HepG2 (cell line): ENCODE measurements around the gene TLE2. TPM values are rescaled to one million over a fixed set of nuclear protein-coding genes. Genes with fewer than 3 reads are reported as not detected.

ENCODE experiments used
- ARNT2 ChIP-seq: sonication (generic); formaldehyde crosslinking; IDR thresholded peaks from 2 replicates; pipeline ENCODE4 v1.8.0; 2022; ENCODE audit warnings: mild to moderate bottlenecking, low read depth, missing genetic modification reagents, moderate library complexity
- CEBPG ChIP-seq: IDR thresholded peaks from 2 replicates; pipeline ENCODE4 v1.6.1; 2016
- CERS6 ChIP-seq: sonication (generic); formaldehyde crosslinking; IDR thresholded peaks from 2 replicates; pipeline ENCODE4 v1.5.0; 2020; ENCODE audit warnings: missing genetic modification reagents
- HNF1B ChIP-seq: sonication (generic); formaldehyde crosslinking; IDR thresholded peaks from 2 replicates; pipeline ENCODE4 v1.5.1; 2020; ENCODE audit warnings: mild to moderate bottlenecking, moderate library complexity, missing genetic modification reagents
- KDM5A ChIP-seq: fragments of 200-600 bp; sonication (generic); IDR thresholded peaks from 2 replicates; pipeline ENCODE4 v1.7.0; 2018; ENCODE audit warnings: antibody characterized with exemption, mild to moderate bottlenecking, low read length, borderline replicate concordance
- ZFP62 ChIP-seq: sonication (generic); formaldehyde crosslinking; IDR thresholded peaks from 2 replicates; pipeline ENCODE4 v1.4.0; 2020; ENCODE audit warnings: missing genetic modification reagents
- ZNF460 ChIP-seq: sonication (generic); formaldehyde crosslinking; IDR thresholded peaks from 2 replicates; pipeline ENCODE4 v1.5.1; 2020; ENCODE audit warnings: missing genetic modification reagents, mild to moderate bottlenecking, borderline replicate concordance
- ZNF547 ChIP-seq: sonication (generic); formaldehyde crosslinking; IDR thresholded peaks from 2 replicates; pipeline ENCODE4 v1.5.1; 2020; ENCODE audit warnings: mild to moderate bottlenecking, missing genetic modification reagents
- ZNF562 ChIP-seq: sonication (generic); formaldehyde crosslinking; IDR thresholded peaks from 2 replicates; pipeline ENCODE4 v1.8.0; 2022; ENCODE audit warnings: missing genetic modification reagents, borderline replicate concordance
- polyA plus RNA-seq, 8 experiments: library from polyadenylated mRNA; depleted of rRNA in 3 of 8; stranded (reverse) in 7 of 8; unstranded in 1 of 8; fragments of >200 nt; fragmentation: Illumina TruSeq in 4 of 8; extraction: Trizol in 4 of 8; gene quantifications; 2 replicates each; pipeline versions ENCODE4 v1.2.1 to v1.2.3, GENCODE V29; 2011 to 2016; ENCODE audit warnings: low read depth in 4 of 8, missing spikeins in 1 of 8, mixed read lengths in 1 of 8; ENCODE audit not compliant: insufficient read depth in 1 of 8
- total RNA-seq, 5 experiments: library from RNA; depleted of rRNA; stranded (reverse); fragments of >200 nt; fragmentation: Illumina TruSeq; extraction: Trizol; gene quantifications; 2 replicates each; pipeline ENCODE4 v1.2.3, GENCODE V29; 2016; ENCODE audit warnings: low read depth in 1 of 5
- TF ChIP-seq, protein P1 (sequence below), 2 experiments: fragments of 450-650 bp in 1 of 2; sonication (generic) in 1 of 2; formaldehyde crosslinking in 1 of 2; IDR thresholded peaks; 2 replicates each; pipeline versions ENCODE4 v1.6.1 to v1.8.0; 2016 to 2022; ENCODE audit warnings: antibody characterized with exemption in 1 of 2, mild to moderate bottlenecking in 1 of 2, missing genetic modification reagents in 1 of 2
- TF ChIP-seq, protein P2 (sequence below): sonication (generic); formaldehyde crosslinking; IDR thresholded peaks from 2 replicates; pipeline ENCODE4 v1.5.0; 2020; ENCODE audit warnings: missing genetic modification reagents, mild to moderate bottlenecking, borderline replicate concordance
- TF ChIP-seq, protein P3 (sequence below): sonication (generic); formaldehyde crosslinking; IDR thresholded peaks from 2 replicates; pipeline ENCODE4 v1.4.0; 2020; ENCODE audit warnings: low read depth, mild to moderate bottlenecking, missing genetic modification reagents
- TF ChIP-seq, protein P4 (sequence below): sonication (generic); formaldehyde crosslinking; IDR thresholded peaks from 2 replicates; pipeline ENCODE4 v1.4.0; 2020; ENCODE audit warnings: mild to moderate bottlenecking, missing genetic modification reagents

The TLE2 gene
- total and polyA plus RNA-seq, 2 of the 13 experiments (the other 11 are each of a cell fraction or from before 2014, with no cell fraction given) = 0.07 to 0.81 TPM

DNA sequence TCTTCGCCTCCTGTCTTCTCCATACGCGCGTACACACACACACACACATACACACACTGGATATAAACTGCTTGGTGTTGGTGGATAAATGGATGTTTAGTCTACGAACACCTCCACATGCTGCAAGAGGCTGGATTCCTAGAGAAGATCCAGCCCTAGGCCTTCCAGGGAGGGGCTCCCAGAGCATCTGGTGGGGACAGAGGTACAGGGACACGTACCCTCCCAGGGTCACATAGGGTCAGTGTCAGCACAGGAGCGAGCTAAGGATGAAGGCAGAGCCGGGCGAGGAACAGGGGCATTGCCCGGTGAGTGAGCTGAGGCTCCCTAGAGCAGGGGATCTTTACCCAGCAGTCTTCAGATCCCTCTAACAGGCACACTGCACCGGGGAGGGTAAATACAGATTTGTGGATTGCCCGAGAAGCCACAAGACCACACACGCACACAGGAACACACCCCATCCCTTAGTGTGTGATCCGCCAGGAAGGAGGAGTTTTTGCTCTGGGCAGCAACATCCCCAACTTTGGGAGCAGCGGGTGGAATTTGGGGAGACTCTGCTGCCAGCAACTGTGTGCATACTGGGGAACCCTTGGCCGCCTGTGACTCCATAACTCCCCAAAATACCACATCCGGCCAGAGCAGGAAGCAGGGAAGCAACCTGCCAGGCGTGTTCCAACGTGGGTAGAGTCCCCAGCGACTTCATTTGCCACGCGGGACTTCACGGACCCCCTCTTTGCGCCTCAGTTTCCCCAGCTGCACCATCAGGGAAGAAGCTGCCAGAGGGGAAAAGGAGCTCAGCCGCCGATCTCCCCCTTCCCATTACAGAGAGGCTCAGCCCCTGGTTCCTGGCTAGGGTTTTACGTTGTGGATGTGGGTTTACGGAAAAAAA lies 5.8 kb upstream of the TLE2 start (continued):
- TF ChIP-seq, protein P1, sequence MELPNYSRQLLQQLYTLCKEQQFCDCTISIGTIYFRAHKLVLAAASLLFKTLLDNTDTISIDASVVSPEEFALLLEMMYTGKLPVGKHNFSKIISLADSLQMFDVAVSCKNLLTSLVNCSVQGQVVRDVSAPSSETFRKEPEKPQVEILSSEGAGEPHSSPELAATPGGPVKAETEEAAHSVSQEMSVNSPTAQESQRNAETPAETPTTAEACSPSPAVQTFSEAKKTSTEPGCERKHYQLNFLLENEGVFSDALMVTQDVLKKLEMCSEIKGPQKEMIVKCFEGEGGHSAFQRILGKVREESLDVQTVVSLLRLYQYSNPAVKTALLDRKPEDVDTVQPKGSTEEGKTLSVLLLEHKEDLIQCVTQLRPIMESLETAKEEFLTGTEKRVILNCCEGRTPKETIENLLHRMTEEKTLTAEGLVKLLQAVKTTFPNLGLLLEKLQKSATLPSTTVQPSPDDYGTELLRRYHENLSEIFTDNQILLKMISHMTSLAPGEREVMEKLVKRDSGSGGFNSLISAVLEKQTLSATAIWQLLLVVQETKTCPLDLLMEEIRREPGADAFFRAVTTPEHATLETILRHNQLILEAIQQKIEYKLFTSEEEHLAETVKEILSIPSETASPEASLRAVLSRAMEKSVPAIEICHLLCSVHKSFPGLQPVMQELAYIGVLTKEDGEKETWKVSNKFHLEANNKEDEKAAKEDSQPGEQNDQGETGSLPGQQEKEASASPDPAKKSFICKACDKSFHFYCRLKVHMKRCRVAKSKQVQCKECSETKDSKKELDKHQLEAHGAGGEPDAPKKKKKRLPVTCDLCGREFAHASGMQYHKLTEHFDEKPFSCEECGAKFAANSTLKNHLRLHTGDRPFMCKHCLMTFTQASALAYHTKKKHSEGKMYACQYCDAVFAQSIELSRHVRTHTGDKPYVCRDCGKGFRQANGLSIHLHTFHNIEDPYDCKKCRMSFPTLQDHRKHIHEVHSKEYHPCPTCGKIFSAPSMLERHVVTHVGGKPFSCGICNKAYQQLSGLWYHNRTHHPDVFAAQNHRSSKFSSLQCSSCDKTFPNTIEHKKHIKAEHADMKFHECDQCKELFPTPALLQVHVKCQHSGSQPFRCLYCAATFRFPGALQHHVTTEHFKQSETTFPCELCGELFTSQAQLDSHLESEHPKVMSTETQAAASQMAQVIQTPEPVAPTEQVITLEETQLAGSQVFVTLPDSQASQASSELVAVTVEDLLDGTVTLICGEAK (IDR thresholded peaks at IDR 0.05) = no peak
- TF ChIP-seq, protein P1 (CRISPR knock-in tag; IDR thresholded peaks at IDR 0.05) = no peak; the same call in 1 of the 2 replicates
- TF ChIP-seq HNF1B (CRISPR knock-in tag) (0 out of 2 replicates have a peak, but pooled peaks have one; percentile 33), CERS6 (CRISPR knock-in tag) (no peak), ZNF460 (CRISPR knock-in tag) (no peak), ZFP62 (CRISPR knock-in tag) (no peak), KDM5A (no peak), ARNT2 (CRISPR knock-in tag) (no peak), ZNF547 (CRISPR knock-in tag) (peak; percentile 45; the same call in 1 of the 2 replicates), ZNF562 (CRISPR knock-in tag) (no peak), CEBPG (CRISPR knock-in tag) (no peak)
- TF ChIP-seq, protein P2, sequence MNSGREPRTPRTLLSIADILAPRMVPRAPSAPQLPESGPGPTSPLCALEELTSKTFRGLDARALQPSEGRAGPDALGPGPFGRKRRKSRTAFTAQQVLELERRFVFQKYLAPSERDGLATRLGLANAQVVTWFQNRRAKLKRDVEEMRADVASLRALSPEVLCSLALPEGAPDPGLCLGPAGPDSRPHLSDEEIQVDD (CRISPR knock-in tag) = no peak
- TF ChIP-seq, protein P3, sequence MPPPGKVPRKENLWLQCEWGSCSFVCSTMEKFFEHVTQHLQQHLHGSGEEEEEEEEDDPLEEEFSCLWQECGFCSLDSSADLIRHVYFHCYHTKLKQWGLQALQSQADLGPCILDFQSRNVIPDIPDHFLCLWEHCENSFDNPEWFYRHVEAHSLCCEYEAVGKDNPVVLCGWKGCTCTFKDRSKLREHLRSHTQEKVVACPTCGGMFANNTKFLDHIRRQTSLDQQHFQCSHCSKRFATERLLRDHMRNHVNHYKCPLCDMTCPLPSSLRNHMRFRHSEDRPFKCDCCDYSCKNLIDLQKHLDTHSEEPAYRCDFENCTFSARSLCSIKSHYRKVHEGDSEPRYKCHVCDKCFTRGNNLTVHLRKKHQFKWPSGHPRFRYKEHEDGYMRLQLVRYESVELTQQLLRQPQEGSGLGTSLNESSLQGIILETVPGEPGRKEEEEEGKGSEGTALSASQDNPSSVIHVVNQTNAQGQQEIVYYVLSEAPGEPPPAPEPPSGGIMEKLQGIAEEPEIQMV (CRISPR knock-in tag) = 0 out of 2 replicates have a peak, but pooled peaks have one; percentile 18
- TF ChIP-seq, protein P4, sequence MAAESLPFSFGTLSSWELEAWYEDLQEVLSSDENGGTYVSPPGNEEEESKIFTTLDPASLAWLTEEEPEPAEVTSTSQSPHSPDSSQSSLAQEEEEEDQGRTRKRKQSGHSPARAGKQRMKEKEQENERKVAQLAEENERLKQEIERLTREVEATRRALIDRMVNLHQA (CRISPR knock-in tag) = no peak
